Colonic mucosa (tissue), 4 donors: Measurements from ENCODE around the gene A4GALT. TPM values are rescaled to one million over a fixed set of nuclear protein-coding genes. Genes with fewer than 3 reads are reported as not detected.
"Not testable (repeated sequence)": the region's sequence is repeated elsewhere in the genome, so short reads cannot be mapped to it uniquely, and the experiment has no call there.

Experiments used
- DNase-seq: peaks from one replicate; pipeline ENCODE4 v3.0.0-alpha.2; 2020
- H3K27ac ChIP-seq: fragments of 200-600 bp; one replicate; pipeline ENCODE4 v1.8.0; 2021
- H3K27me3 ChIP-seq: fragments of 200-600 bp; one replicate; pipeline ENCODE4 v1.8.0; 2021
- H3K36me3 ChIP-seq: fragments of 200-600 bp; one replicate; pipeline ENCODE4 v1.8.0; 2021
- H3K4me1 ChIP-seq: fragments of 200-600 bp; one replicate; pipeline ENCODE4 v1.8.0; 2021; ENCODE audit warnings: mild to moderate bottlenecking
- H3K4me3 ChIP-seq: fragments of 200-600 bp; one replicate; pipeline ENCODE4 v1.8.0; 2021
- H3K9ac ChIP-seq, 2 donors: one replicate each; pipeline ENCODE4 v1.7.0; 2013; ENCODE audit warnings: control low read depth in 2 of 2, low read depth in 2 of 2, low read length in 2 of 2
- H3K9me3 ChIP-seq: fragments of 200-600 bp; one replicate; pipeline ENCODE4 v1.8.0; 2021
- CTCF ChIP-seq: fragments of 200-600 bp; IDR thresholded peaks from one replicate; pipeline ENCODE4 v1.8.0; 2022; ENCODE audit warnings: antibody characterized with exemption, mild to moderate bottlenecking
- intact Hi-C: fragments of 100-400 bp; cut with DNase I; formaldehyde crosslinking; loops from one replicate; pipeline ENCODE4 v1.14.1; 2022
- total RNA-seq, 2 donors: library from RNA; stranded (reverse); fragmentation: NEBNext Ultra II Directional in 1 of 2; extraction: Animal tissue kit (Norgen Biotek cat#: 25700) in 1 of 2; gene quantifications; one replicate each; pipeline ENCODE4 v1.2.1, GENCODE V29; 2021
- donor health status: healthy.
- donor health status: DM: no; HTN: no; CAD: no.
- donor health status: DM: no; HTN: no; CAD: no.

The A4GALT gene
- total RNA-seq, 2 donors from 2014 or later = 2.7 to 8.7 TPM

GRCh38 chr22:42754658-42755057 lies 34.0 kb upstream of the A4GALT start:
- no peaks in the 10 kb centered on the region for H3K36me3 ChIP-seq
- H3K27ac ChIP-seq = no peak overlapping the region
- H3K27me3 ChIP-seq = no peaks in the 10 kb centered on the region
- no peaks in the 10 kb centered on the region for H3K9me3 ChIP-seq
- H3K4me3 ChIP-seq = no peak overlapping the region
- DNase-seq = no peak
- no peak overlapping the region for H3K9ac ChIP-seq
- no peaks in the 10 kb centered on the region for H3K4me1 ChIP-seq
- TF ChIP-seq CTCF = no peak
- intact Hi-C loops = no loop called here

GRCh38 chr22:42752912-42753311 lies 32.2 kb upstream of the A4GALT start:
- H3K4me3 ChIP-seq = no peak overlapping the region
- H3K9me3 ChIP-seq = no peaks in the 10 kb centered on the region
- no peaks in the 10 kb centered on the region for H3K4me1 ChIP-seq
- H3K9ac ChIP-seq = no peak overlapping the region
- H3K36me3 ChIP-seq = no peaks in the 10 kb centered on the region
- no peak for TF ChIP-seq CTCF
- intact Hi-C loops = no loop called here
- no peaks in the 10 kb centered on the region for H3K27me3 ChIP-seq
- no peak overlapping the region for H3K27ac ChIP-seq
- DNase-seq = no peak

GRCh38 chr22:42752230-42752746 lies 31.6 kb upstream of the A4GALT start:
- intact Hi-C loops = no loop called here
- DNase-seq = no peak
- no peak for TF ChIP-seq CTCF
- no peak overlapping the region for H3K9ac ChIP-seq
- H3K4me1 ChIP-seq = no peaks in the 10 kb centered on the region
- no peak overlapping the region for H3K27ac ChIP-seq
- H3K4me3 ChIP-seq = no peak overlapping the region
- no peaks in the 10 kb centered on the region for H3K9me3 ChIP-seq
- H3K36me3 ChIP-seq = no peaks in the 10 kb centered on the region
- H3K27me3 ChIP-seq = no peaks in the 10 kb centered on the region

- H3K4me1 ChIP-seq, intact Hi-C loops, H3K9me3 ChIP-seq, H3K9ac ChIP-seq, H3K36me3 ChIP-seq, H3K27me3 ChIP-seq, H3K4me3 ChIP-seq, DNase-seq, H3K27ac ChIP-seq: not testable (repeated sequence)
These were observed 29.8 kb upstream of the A4GALT start for GRCh38 chr22:42750421-42750820.

- Histone ChIP-seq H3K9me3 (no peaks in the 10 kb centered on the region), H3K4me3 (no peak overlapping the region), H3K36me3 (no peaks in the 10 kb centered on the region), H3K27me3 (no peaks in the 10 kb centered on the region), H3K4me1 (no peaks in the 10 kb centered on the region), H3K9ac (no peak overlapping the region), H3K27ac (peak overlapping the region; percentile 36)
- DNase-seq = no peak
- intact Hi-C loops = no loop called here
- no peak for TF ChIP-seq CTCF
These were observed 27.2 kb upstream of the A4GALT start for GRCh38 chr22:42747701-42748513.

GRCh38 chr22:42745118-42745517 lies 24.4 kb upstream of the A4GALT start:
- DNase-seq = no peak
- Histone ChIP-seq H3K9ac (no peak overlapping the region), H3K27ac (no peak overlapping the region), H3K27me3 (no peaks in the 10 kb centered on the region), H3K4me3 (no peak overlapping the region), H3K9me3 (no peaks in the 10 kb centered on the region), H3K36me3 (no peaks in the 10 kb centered on the region), H3K4me1 (no peaks in the 10 kb centered on the region)
- intact Hi-C loops = no loop called here
- no peak for TF ChIP-seq CTCF
